GM19463 (cell line): ENCODE measurements around the gene CBX3.
"Not testable (repeated sequence)": the region's sequence is repeated elsewhere in the genome, so short reads cannot be mapped to it uniquely, and the experiment has no call there.

Source experiments
- ATAC-seq: cut with Tn5 transposase; IDR thresholded peaks from one replicate; pipeline ENCODE4 v1.9.1; 2021; ENCODE audit warnings: mild to moderate bottlenecking, moderate library complexity; ENCODE audit not compliant: unreplicated experiment

CBX3 gene

DNA sequence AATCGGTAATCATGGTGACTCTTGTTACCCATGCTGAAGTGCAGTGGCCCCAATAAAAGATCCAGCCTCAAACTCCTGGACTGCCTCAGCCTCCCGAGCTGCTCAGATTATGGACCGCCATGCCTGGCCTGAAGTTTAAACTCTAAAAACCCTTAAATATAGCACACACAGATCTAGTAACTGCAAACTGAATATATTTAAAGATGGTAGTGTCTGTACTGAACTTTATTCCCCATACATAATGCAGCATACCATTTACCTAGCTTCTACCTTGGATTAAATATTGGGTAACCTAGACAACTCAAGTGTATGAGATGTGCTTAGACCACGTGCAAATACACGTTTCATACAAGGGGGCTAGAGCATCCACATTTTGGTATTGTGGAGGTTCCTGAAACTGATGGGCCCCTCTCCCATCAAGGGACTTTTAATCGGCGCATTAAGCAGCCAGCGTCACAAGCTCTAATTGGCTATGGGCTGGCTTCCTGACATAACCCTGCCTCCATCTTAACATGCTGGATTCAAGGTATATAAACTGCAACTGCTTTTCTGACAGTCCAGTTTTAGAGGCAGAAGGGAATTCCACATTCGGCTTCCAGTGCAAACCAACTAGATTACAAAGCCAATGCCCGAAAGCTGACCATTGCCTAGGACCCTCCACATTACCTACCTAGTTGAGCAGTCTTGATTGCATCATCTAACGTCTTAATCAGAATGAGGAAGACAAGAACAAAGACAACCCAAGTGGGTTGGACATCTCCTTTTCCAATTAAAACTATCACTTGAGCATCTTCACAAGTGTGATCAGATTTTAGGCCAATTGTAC lies 14.0 kb upstream of the CBX3 start:
- ATAC-seq, result no peak

DNA sequence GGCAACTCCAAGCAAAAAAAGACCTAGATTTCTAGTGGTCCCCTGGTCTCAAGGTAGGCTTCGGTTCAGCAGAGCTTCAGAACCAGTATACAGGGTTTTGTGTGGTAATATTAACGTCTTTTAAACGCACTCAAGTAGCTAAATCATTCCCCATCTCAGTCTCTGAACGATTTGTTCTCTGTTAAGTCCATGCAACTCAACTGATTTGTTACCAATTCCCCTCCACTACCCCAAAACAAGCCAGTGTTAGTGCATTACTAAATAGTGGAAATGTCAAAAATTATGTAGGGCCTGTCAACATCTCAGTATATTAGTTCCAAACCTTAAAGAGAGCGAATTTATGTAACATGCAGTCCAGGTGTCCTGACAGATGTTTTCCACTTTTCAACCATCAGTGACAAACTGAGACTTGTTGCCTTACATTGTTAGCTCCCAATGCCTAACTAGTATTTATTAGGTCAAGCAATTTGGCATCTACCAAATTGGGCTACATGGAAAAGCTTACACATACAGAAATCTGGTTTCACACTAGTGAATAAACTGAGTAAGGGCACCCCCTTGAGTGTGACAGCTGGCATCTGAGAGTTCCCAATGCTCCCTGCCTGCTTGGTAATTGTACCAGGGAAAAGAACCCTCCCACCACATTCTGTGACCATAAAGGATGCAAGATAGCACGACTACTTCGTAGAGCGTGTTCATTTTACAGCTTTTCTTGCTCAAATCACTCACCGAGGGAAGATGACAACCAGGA lies 13.2 kb upstream of the CBX3 start:
- no peak for ATAC-seq

- no peak for ATAC-seq
Measured at GRCh38 chr7:26188957-26189541, 12.5 kb upstream of the CBX3 start.

DNA sequence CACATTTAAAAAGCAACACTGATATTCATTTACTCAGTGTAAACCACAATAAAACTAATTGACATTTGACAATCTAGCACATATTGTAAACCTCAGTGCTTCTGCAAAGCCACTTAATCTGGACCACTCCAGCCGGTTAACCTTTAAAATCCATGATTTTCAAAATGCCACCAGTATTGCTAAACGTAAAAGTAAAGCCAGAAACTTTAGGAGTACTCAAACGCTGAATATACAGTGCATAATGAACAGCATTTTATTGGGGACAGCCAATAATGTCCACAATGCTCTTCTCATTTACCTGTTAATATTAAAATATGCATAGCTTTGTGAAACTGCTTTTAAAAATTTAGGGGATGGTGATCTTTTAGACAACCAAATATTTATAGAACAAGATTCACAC lies 11.8 kb upstream of the CBX3 start:
- no peak for ATAC-seq

- ATAC-seq, result no peak
Measured at GRCh38 chr7:26190417-26190869, 11.1 kb upstream of the CBX3 start.

DNA sequence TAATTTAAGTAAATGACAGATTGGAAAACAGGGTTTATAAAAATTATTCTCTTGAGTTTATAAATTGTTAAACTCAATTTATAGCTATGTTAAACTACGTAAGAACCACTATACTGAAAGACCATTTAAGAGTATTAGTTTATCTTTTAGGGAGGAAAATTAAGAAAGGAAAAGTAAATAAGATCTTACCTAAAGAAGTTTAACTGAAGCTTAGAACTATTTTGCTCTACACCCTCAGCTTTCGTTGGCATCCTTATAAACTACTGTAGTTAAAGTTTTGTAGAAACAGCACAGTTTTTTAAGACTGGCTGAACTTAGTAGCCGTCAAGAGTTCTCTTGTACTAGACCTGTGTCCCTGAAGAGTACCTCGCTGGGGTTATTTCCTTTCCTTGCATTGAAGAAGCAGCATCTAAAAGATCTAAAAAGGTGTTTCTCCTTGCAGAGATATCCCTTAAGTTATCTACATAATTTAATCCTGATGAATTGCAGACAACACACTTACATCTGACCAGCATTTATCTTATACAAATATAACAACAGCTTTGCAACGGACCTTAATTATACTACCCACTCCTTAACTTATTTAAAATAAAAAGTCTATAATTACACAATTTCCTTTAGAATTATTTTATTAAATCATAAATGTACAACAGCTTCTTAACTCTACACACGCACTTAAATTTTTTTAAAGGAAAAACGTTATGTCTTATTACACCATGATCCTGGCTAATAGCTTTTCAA lies 10.1 kb upstream of the CBX3 start:
- no peak for ATAC-seq

- no peak for ATAC-seq
Measured at GRCh38 chr7:26191974-26192479, 9.5 kb upstream of the CBX3 start.

DNA sequence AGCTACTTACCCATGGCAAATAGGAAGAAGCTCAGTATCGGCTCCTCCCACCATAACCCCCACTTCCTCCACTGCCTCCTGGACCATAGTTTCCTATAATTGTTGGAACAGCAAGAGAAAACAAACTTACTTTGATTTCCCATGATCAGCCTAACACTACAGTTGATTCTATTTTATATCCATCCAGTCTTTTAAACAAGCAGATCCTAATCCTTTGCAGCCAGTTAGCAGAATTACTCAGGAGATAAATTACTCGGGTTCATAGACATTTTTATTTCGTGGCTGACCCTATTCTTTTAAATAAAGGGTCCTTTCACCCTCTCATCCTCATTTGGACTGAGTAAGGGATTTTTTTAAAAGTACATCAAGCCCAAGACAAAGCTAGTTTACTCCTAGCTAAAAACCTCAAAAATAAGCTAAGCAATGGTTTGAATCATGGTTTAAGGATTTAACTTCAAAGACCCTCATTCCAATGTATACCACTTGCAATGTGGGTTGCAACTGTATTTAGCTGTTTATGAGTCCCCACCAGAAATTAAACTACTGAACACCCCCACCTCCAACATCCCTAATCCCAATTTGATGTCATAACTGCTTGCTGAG lies 9.0 kb upstream of the CBX3 start:
- no peak for ATAC-seq

- no peak for ATAC-seq
Measured at GRCh38 chr7:26193432-26194207, 7.9 kb upstream of the CBX3 start.

DNA sequence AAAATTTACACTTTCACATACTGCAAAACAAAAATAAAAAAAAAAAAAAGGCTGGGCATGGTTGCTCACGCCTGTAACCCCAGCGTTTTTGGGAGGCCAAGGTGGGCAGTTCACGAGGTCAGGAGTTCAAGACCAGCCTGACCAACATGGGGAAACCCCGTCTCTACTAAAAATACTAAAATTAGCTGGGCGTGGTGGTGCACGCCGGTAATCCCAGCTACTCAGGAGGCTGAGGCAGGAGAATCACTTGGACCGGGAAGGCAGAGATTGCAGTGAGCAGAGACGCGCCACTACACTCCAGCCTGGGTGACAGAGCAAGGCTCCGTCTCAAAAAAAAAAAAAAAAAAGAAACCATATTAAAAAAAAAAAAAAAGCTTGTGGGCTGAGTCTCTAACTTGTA lies 6.8 kb upstream of the CBX3 start:
- ATAC-seq, result not testable (repeated sequence)

DNA sequence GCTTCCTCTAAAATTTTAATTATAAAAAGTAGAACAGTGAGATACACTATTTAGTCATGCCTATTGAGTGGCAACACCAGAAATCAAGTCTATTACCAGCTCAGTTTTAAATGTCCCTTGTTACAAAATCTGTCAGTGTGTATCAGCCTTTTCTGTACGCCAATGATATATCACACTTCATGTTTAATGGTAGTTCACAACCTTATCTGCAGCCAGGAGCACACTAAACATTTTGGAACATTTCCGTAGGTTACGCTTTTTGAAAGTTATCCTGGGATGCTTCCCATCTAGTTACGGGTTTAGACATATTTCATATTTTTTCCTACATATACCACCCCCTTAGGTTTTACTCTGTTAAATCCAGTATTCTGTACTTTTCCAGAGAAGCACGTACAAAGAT lies 6.4 kb upstream of the CBX3 start:
- no peak for ATAC-seq

GRCh38 chr7:26195867-26196657 lies 5.5 kb upstream of the CBX3 start:
- ATAC-seq, result no peak

GRCh38 chr7:26197153-26198115 lies 4.1 kb upstream of the CBX3 start:
- no peak for ATAC-seq

DNA sequence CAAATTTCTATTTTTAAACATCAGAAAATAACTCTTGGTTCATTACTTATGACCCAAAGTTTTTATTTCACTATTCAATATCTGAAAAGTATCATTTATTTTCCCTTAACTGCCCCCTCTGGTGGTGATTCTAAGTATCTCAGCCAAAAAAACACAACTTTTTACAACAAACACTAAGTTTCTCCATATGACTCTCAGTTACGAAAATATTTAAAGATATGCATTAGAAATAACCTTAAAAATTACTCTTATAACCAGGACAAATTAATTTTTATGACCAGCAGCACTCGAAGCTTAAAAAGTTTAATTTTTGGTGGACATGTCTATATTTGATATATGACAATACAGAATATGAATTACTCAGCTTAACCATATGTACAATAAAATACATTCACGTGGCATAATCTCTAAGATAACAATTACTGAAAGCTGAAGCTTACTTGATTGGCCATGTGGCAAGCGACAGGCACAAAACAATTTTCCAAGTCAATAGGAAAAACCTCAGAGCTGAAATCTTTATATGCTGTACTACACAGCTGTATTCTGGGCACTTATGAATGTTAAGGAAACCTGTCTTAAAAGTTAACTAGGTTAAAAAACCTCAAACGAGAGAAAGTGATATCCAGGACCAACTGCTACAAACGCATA lies 3.3 kb upstream of the CBX3 start:
- ATAC-seq, result no peak

- no peak for ATAC-seq
Measured at GRCh38 chr7:26198781-26199169, 2.8 kb upstream of the CBX3 start.

- no peak for ATAC-seq
Measured at GRCh38 chr7:26199301-26200037, 2.1 kb upstream of the CBX3 start.

DNA sequence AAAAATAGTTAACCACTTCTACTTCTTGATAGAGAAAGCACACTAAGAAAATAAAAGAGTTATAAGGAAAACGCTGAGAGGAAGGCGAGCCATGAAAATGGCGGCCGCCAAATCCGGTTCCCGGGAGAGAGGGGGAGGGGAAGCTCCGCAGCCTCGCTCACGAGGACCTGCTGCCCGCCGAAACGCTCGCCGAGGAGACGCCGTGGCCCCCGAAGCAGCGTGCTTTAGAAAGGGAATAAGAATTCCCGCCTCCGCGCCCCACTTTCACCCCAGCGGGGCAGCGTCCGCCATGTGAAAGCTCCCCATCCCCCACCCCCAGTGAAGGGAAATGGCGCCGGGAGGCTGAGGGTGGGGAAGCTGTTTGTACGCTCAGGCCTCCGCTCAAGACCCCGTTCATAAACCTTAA lies 1.5 kb upstream of the CBX3 start:
- ATAC-seq, result no peak
